NCI-H128 (cell line): Measurements from ENCODE around the gene RYR1.
"Not testable (repeated sequence)": the region's sequence is repeated elsewhere in the genome, so short reads cannot be mapped to it uniquely, and the experiment has no call there.

Source experiments
- DNase-seq: peaks from one replicate; lab custom pipeline; 2025; ENCODE audit not compliant: unreplicated experiment; lab: John Stamatoyannopoulos, UW

The RYR1 gene

DNA sequence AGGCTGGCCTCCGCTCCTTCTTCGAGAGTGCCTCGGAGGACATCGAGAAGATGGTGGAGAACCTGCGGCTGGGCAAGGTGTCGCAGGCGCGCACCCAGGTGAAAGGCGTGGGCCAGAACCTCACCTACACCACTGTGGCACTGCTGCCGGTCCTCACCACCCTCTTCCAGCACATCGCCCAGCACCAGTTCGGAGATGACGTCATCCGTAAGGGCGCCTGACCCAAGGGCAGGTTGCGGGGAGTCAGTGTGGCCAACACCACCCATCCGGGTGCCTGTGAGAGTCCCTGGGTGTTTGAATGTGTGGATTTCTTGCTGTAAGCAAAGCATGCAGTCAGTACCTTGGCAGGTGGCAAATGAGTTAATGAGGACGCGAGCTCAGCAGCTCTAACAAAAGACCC is 78.8 kb downstream of the RYR1 start:
- DNase-seq, result no peak

DNA sequence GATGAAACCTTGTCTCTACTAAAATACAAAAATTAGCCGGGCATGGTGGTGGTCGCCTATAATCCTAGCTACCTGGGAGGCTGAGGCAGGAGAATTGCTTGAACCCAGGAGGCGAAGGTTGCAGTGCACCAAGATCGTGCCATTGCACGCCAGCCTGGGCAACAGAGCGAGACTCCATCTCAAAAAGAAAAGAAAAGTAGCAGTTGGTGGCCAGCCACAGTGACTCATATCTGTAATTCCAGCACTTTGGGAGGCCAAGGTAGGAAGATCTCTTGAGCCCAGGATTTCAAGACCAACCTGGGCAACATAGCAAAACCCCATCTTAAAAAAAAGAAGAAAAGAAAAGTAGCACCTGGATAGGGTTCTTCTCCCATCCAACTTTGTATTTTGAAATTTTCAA is 79.7 kb downstream of the RYR1 start:
- DNase-seq, result not testable (repeated sequence)

GRCh38 chr19:38513762-38514167 is 80.3 kb downstream of the RYR1 start:
- DNase-seq, result no peak

DNA sequence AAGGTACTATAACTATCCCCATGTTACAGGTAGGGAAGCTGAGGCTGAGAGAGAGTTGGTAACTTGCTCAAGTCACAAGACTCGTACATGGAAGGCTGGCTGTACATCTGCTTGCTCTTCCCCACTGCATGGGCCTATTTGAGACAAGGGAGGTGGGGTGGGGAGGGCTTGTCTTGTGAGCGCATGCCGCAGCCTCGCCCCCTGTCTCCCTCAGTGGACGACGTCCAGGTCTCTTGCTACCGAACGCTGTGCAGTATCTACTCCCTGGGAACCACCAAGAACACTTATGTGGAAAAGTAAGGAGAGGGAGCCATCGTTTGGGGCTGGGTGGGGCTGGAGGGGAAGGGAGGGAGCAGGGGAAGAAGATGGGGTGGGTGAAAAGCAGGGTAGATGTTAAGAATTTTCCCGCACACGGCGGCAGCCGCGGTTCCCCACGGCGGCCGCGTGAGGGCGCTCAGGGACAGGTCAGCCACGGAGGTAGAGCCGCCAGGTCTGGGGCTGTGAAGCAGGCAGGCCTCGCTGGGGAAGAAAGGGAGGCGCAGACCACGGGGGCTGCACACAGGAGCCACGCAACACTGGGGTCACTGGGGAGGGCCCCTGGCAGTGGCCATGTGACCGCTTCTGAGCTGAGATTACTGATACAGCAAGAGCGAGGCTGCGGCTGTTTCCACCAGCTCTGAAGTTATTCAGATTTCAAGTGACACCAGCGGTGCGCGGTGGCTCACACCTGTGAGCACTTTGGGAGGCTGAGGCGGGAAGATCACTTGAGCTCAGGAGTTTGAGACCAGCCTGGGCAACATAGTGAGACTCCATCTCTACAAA is 81.5 kb downstream of the RYR1 start:
- peak; percentile 9 for DNase-seq

DNA sequence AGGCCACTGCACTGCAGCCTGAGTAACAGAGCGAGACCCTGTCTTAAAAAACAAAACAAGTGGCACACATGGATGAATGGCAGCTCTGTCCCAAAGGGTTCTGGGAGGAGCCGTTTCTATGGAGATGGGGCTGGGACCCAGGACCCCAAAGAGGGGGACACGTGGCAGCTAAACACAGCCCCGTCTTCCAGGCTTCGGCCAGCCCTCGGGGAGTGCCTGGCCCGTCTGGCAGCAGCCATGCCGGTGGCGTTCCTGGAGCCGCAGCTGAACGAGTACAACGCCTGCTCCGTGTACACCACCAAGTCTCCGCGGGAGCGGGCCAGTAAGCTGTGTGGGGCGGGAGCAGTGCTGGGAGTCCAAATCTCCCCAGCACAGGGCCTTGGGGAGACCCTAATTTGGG is 82.4 kb downstream of the RYR1 start:
- no peak for DNase-seq

- DNase-seq, result no peak
These were observed 83.3 kb downstream of the RYR1 start for GRCh38 chr19:38516802-38517201.

DNA sequence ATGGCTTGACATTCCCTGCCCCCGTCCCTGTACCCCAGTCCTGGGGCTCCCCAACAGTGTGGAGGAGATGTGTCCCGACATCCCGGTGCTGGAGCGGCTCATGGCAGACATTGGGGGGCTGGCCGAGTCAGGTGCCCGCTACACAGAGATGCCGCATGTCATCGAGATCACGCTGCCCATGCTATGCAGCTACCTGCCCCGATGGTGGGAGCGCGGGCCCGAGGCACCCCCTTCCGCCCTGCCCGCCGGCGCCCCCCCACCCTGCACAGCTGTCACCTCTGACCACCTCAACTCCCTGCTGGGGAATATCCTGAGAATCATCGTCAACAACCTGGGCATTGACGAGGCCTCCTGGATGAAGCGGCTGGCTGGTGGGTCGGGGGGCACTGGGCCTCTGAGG is 83.8 kb downstream of the RYR1 start:
- DNase-seq, result no peak

GRCh38 chr19:38517980-38518379 is 84.5 kb downstream of the RYR1 start:
- DNase-seq, result not testable (repeated sequence)

- no peak for DNase-seq
These were observed 85.7 kb downstream of the RYR1 start for GRCh38 chr19:38519168-38519567.

DNA sequence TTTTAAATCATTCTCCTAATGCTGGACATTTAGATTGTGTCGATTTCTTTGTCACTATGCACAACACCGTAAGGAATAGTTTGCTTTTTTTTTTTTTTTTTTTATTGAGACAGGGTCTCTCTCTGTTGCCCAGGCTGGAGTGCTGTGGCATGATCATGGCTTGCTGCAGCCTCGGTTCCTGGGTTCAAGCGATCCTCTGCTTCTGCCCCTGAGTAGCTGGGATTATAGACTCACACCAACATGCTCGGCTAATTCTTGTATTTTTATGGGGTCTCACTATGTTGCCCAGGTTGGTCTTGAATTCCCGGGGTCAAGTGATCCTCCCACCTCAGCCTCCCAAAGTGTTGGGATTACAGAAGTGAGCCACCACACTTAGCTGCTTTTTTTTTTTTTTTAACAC is 86.5 kb downstream of the RYR1 start:
- DNase-seq, result no peak

GRCh38 chr19:38522915-38523314 is 89.4 kb downstream of the RYR1 start:
- no peak for DNase-seq

DNA sequence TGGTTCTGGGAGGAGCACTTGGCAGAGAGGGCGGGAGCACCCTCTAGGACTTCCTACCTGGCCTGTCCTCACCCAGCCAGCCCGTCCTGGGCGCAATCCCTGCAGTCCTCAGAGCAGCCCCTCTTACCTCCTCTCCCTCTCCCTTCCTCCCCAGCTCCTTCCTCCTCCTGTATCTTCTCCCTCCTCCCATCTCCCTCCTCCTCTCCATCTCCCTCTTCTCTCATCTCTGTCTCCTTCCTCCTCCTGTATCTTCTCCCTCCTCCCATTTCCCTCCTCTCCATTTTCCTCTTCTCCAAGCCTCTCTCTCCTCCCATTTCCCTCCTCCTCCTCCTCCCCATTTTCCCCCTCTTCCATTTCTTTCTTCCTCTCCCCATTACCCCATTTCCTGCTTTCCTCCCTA is 89.8 kb downstream of the RYR1 start:
- DNase-seq, result no peak

- no peak for DNase-seq
These were observed 90.9 kb downstream of the RYR1 start for GRCh38 chr19:38524369-38524768.

DNA sequence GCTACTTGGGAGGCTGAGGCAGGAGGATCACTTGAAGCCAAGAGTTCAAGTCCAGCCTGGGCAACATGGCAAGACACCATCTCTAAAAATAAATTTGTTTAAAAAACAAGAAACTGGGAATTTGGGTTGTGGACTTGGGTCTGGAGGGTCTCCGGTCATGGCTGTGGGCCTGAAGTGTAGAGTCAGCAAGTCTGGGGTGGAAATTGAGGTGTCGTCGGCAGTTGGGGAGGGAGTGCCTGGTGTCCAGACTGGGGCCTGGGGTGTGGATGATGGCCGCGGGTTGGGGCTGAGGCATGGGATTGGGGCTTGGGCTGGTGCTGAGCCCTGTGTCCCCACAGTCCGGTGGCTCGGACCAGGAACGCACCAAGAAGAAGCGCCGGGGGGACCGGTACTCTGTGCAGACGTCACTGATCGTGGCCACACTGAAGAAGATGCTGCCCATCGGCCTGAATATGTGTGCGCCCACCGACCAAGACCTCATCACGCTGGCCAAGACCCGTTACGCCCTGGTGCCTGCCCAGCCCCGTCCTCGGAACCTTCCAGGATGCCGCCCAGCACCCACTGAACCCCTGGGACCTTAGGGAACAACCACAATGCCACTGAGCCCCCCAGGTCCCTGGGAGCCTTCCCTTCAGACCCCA is 91.6 kb downstream of the RYR1 start:
- no peak for DNase-seq

DNA sequence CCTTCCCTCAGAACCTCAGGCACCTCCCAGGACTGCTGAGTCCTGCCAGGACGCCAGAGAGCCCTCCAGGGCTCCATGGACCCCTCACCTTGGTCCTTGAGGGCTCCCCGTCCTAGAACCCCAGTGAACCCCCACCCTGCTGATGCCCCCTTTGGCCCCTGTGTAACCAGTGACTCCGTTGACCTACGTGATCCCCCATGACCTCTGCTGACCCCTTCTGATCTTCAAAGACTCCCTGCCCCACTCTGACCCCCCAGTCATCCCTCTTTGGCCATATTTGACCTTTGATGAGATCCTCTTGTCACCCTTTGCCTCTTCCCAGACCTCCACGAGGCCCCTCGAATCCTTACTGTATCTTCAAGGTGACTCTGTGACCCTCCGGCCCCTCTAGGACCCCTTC is 92.9 kb downstream of the RYR1 start:
- DNase-seq, result no peak

DNA sequence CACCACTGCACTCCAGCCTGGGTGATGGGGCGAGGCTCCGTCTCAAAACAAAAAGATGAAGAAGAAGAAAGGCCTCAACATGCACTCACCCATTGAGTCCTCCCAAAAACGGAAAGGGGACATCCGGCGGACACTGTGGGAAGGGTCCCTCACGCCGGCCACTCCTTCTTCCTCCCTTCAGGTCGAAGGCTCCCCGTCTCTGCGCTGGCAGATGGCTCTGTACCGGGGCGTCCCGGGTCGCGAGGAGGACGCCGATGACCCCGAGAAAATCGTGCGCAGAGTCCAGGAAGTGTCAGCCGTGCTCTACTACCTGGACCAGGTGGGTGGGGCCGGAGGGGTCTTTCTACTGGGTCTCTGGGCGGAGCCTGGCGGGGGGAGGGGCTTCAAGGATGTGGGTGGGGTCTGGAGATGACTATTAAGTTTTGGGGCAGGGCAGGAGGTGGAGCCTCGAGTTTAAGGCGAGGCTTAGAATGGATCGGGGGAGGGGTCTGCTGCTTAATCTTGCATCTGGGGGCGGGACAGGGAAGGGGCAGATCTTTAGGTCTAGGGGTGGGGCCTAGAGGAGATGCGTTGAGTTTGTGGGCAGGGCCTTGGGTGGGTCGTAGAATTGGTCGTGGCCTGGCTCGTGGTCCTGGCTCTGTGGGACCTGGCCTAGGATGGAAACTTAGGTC is 94.1 kb downstream of the RYR1 start:
- DNase-seq, result no peak

DNA sequence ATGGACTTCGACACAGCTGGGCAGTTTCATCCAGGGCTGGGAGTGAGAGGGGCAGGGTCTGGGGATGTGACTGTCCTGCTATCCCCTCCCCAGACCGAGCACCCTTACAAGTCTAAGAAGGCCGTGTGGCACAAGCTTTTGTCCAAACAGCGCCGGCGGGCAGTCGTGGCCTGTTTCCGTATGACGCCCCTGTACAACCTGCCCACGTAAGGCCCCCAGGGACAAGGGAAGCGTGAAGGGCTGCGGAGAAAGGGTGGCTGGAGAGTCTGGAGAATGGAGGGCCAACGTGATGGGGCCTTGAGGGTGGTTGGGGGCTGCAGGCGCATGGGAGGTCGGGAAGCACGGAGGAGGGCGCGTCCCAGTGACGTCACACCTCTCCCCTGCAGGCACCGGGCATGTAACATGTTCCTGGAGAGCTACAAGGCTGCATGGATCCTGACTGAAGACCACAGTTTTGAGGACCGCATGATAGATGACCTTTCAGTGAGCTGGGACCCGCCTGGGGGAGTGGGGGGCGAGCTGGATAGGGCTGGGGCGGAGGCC is 94.8 kb downstream of the RYR1 start:
- no peak for DNase-seq

DNA sequence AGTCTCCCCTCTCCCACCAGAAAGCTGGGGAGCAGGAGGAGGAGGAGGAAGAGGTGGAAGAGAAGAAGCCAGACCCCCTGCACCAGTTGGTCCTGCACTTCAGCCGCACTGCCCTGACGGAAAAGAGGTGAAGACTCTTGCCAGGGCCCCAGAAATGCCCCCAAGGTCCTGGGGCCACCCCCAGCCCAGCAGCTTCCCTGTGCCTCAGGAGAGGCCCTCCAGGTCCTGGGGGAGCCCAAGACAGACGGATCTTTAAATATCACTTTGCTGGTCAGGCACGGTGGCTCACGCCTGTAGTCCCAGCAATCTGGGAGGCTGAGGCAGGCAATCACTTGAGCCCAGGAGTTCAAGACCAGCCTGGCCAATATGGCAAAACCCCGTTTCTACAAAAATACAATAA is 95.4 kb downstream of the RYR1 start:
- no peak for DNase-seq

DNA sequence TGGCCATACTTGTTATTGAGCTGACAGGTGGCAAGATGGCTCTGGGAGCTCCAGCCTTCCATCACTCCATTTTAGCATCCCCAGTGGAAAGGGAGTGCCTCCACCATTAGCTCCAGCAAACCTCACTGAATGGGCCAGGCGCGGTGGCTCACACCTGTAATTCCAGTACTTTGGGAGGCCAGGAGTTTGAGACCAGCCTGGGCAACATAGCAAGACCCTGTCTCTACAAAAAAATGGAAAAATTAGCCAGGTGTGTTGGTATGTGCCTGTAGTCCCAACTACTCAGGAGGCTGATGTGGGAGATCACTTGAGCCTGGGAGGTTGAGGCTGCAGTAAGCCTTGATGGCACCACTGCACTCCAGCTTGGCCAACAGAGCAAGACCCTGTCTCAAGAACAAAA is 98.0 kb downstream of the RYR1 start:
- no peak for DNase-seq

DNA sequence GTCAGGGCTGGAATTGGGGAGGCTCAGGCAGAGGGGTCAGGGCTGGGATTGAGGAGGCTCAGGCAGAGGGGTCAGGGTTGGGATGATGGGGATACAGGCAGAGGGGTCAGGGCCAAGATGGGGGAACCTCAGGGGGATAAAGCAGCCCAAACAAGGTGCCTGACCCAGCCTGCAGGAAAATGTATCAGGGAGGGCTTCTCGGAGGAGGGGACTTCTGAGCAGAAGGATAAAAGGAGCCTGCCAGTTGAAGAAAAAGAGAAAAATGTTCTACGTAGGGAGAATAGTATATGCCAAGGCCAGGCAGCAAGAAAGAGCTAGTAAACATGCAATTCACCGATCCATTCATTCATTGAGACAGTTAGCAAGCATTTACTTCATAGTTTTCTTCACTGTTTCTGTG is 99.4 kb downstream of the RYR1 start:
- no peak for DNase-seq

DNA sequence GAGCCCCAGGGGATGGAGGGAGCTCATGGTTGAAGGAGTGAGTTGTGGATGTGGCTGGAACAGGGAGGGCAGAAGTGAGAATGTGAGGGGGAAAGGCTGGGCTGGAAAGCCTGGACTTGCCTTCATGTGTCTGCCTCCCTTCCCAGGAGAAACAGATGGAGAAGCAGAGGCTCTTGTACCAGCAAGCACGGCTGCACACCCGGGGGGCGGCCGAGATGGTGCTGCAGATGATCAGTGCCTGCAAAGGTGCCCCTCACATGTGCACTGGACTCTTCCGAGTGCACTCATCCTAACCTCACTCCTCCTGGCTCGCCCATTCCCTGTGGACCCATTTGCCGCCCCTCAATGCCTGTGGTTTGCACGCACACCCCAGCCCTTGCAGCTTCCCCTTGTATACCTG is 101.1 kb downstream of the RYR1 start:
- no peak for DNase-seq

GRCh38 chr19:38535212-38535611 is 101.7 kb downstream of the RYR1 start:
- DNase-seq, result no peak
